Coronary artery (tissue), 2 donors: ENCODE data around the gene KIF26B.

ENCODE experiments used
- DNase-seq: peaks from one replicate; pipeline ENCODE4 v3.0.0-alpha.2; 2017; ENCODE audit warnings: low spot score
- H3K27ac ChIP-seq, 2 donors: fragments of 200-600 bp; sonication (generic); one replicate each; pipeline ENCODE4 v1.5.1; 2016 to 2019
- H3K4me3 ChIP-seq: fragments of 200-600 bp; sonication (generic); 2 replicates; pipeline ENCODE4 v1.5.1; 2016; ENCODE audit warnings: mild to moderate bottlenecking, moderate library complexity
- CTCF ChIP-seq: fragments of 200-600 bp; sonication (generic); IDR thresholded peaks from one replicate; pipeline ENCODE4 v1.5.1; 2019; ENCODE audit warnings: antibody characterized with exemption

The KIF26B gene

GRCh38 chr1:245465666-245466065, 310.9 kb downstream of the KIF26B start:
- H3K27ac ChIP-seq, result no peak overlapping the region
- TF ChIP-seq CTCF, result no peak
- H3K4me3 ChIP-seq, result no peak overlapping the region
- no peak for DNase-seq

GRCh38 chr1:245466261-245466660, 311.5 kb downstream of the KIF26B start:
- no peak for DNase-seq
- H3K4me3 ChIP-seq, result no peak overlapping the region
- no peak overlapping the region for H3K27ac ChIP-seq
- no peak for TF ChIP-seq CTCF

- no peak overlapping the region for H3K27ac ChIP-seq
- DNase-seq, result no peak
- no peak overlapping the region for H3K4me3 ChIP-seq
- no peak for TF ChIP-seq CTCF
Observed at GRCh38 chr1:245467804-245468203, 313.0 kb downstream of the KIF26B start.

GRCh38 chr1:245469006-245469405, 314.2 kb downstream of the KIF26B start:
- H3K4me3 ChIP-seq, result no peak overlapping the region
- no peak for DNase-seq
- no peak overlapping the region for H3K27ac ChIP-seq
- TF ChIP-seq CTCF, result no peak

- no peak for TF ChIP-seq CTCF
- no peak for DNase-seq
- Histone ChIP-seq H3K27ac (no peak overlapping the region), H3K4me3 (no peak overlapping the region)
Observed at GRCh38 chr1:245469734-245470133, 314.9 kb downstream of the KIF26B start.

- no peak for TF ChIP-seq CTCF
- no peak overlapping the region for H3K4me3 ChIP-seq
- no peak overlapping the region for H3K27ac ChIP-seq
- DNase-seq, result no peak
Observed at GRCh38 chr1:245475126-245475525, 320.3 kb downstream of the KIF26B start.

- TF ChIP-seq CTCF, result no peak
- no peak for DNase-seq
- no peak overlapping the region for H3K4me3 ChIP-seq
- no peak overlapping the region for H3K27ac ChIP-seq
Observed at GRCh38 chr1:245475961-245476516, 321.3 kb downstream of the KIF26B start.
